ENCODE results near the gene BRWD1. TPM values are rescaled to one million over a fixed set of nuclear protein-coding genes. Genes with fewer than 3 reads are reported as not detected.
A peak's percentile ranks its signal among the peaks of the same experiment; 100 is the strongest.

The BRWD1 gene
- total and polyA plus RNA-seq, 12 donors, result 8.5 to 38.8 (median 34.1) TPM

GRCh38 chr21:39197448-39198233 lies 115.8 kb downstream of the BRWD1 start:
- no peak overlapping the region for H3K27ac ChIP-seq
- H3K9me3 ChIP-seq, result no peaks in the 10 kb centered on the region
- DNase-seq (no peak), ATAC-seq (no peak)
- H3K36me3 ChIP-seq, result peaks cover 0 to 100% (median 51%) of the 10 kb centered on the region in 9 donors
- intact Hi-C loops (cut with DNase I), result loop anchor here in 1 of 10 donors (10.0 kb wide), 1 partner anchor 67 kb away; no protein-coding TSS in a partner anchor
- no peak overlapping the region for H3K4me3 ChIP-seq
- H3K4me1 ChIP-seq, result no peaks in the 10 kb centered on the region
- TF ChIP-seq CTCF (IDR thresholded peaks at IDR 0.05), result no peak
- 85 to 87% methylated on average over 5 of the region's 5 CpGs for WGBS, 2 donors
- H3K27me3 ChIP-seq, result no peaks in the 10 kb centered on the region

- H3K27ac ChIP-seq, result peak overlapping the region in 1 of 10 donors; percentile 33
- 89% methylated on average over 1 of the region's 1 CpG for WGBS, 2 donors
- intact Hi-C loops (cut with DNase I), result loop anchor here in 1 of 10 donors (10.0 kb wide), 1 partner anchor 68 kb away; no protein-coding TSS in a partner anchor
- no peaks in the 10 kb centered on the region for H3K27me3 ChIP-seq
- H3K9me3 ChIP-seq, result no peaks in the 10 kb centered on the region
- no peaks in the 10 kb centered on the region for H3K4me1 ChIP-seq
- ATAC-seq, result no peak
- no peak for DNase-seq
- H3K36me3 ChIP-seq, result peaks cover 0 to 96% (median 51%) of the 10 kb centered on the region in 9 donors
- no peak overlapping the region for H3K4me3 ChIP-seq
- no peak for TF ChIP-seq CTCF (IDR thresholded peaks at IDR 0.05)
Observed at GRCh38 chr21:39196838-39197237, 116.6 kb downstream of the BRWD1 start.

- DNase-seq, result no peak
- Histone ChIP-seq H3K27me3 (no peaks in the 10 kb centered on the region), H3K36me3 (peaks cover 0 to 95% (median 51%) of the 10 kb centered on the region in 9 donors), H3K4me1 (no peaks in the 10 kb centered on the region), H3K4me3 (no peak overlapping the region), H3K27ac (peak overlapping the region in 1 of 10 donors; percentile 33), H3K9me3 (no peaks in the 10 kb centered on the region)
- ATAC-seq, result no peak
- 81 to 83% methylated on average over 7 of the region's 7 CpGs for WGBS, 2 donors
- TF ChIP-seq CTCF (IDR thresholded peaks at IDR 0.05), result no peak
- intact Hi-C loops (cut with DNase I), result loop anchor here in 1 of 10 donors (10.0 kb wide), 1 partner anchor 68 kb away; no protein-coding TSS in a partner anchor
Observed at GRCh38 chr21:39196310-39196709, 117.1 kb downstream of the BRWD1 start.

- intact Hi-C loops (cut with DNase I), result loop anchor here in 1 of 10 donors (10.0 kb wide), 1 partner anchor 71 kb away; no protein-coding TSS in a partner anchor
- Histone ChIP-seq H3K27ac (no peak overlapping the region), H3K36me3 (peaks cover 0 to 68% (median 31%) of the 10 kb centered on the region in 9 donors), H3K27me3 (no peaks in the 10 kb centered on the region), H3K4me3 (no peak overlapping the region), H3K9me3 (no peaks in the 10 kb centered on the region), H3K4me1 (no peaks in the 10 kb centered on the region)
- no peak for ATAC-seq
- DNase-seq, result no peak
- WGBS, 2 donors, result 96 to 99% methylated on average over 1 of the region's 1 CpG
- TF ChIP-seq CTCF (IDR thresholded peaks at IDR 0.05), result no peak
Observed at GRCh38 chr21:39193380-39193779, 120.1 kb downstream of the BRWD1 start.
